K562 (cell line): ENCODE data around the gene PMPCA. TPM values are rescaled to one million over a fixed set of nuclear protein-coding genes. Genes with fewer than 3 reads are reported as not detected.

Source experiments
- ATAC-seq: fragments of 200-7000 bp; cut with Tn5 transposase; 3 replicates; pipeline ENCODE4 v1.9.1; 2020; ENCODE audit warnings: moderate library complexity
- BruUV-seq: library from RNA; stranded (reverse); fragments of 400-500 nt; replicated peaks from 2 replicates; lab custom pipeline; 2021; lab: Mats Ljungman, UMichigan
- CTCF ChIA-PET: fragments of 300-600 bp; formaldehyde crosslinking; extraction: SDS; loops from one replicate; lab custom pipeline; 2021; ENCODE audit warnings: low intra/inter-chr PET ratio; lab: Yijun Ruan, JAX
- POLR2A ChIA-PET: fragments of 300-600, 350-650 bp; sonication (Branson Sonifier 250); formaldehyde crosslinking; extraction: SDS; loops from one replicate; lab custom pipeline; 2021; ENCODE audit warnings: antibody characterized with exemption, inconsistent platforms; lab: Yijun Ruan, JAX
- DNase-seq, 4 experiments: peaks; one replicate each; pipeline versions ENCODE4 v3.0.0 to v3.0.0-alpha.2; 2011 to 2018; ENCODE audit warnings: low spot score in 3 of 4, mixed read lengths in 3 of 4; ENCODE audit errors: extremely low read depth in 1 of 4
- FAIRE-seq: peaks from 2 replicates; lab custom pipeline; 2011; peaks lifted over from hg19 to GRCh38; lab: Jason Lieb, UNC
- H2AFZ ChIP-seq: 2 replicates; pipeline ENCODE4 v1.6.0; 2011; ENCODE audit warnings: low read depth, low read length, control low read depth, inconsistent platforms
- H3K27ac ChIP-seq: fragments of 200-600 bp; 3 replicates; pipeline ENCODE4 v1.8.0; 2011; ENCODE audit warnings: low read depth, mild to moderate bottlenecking, control low read depth, inconsistent platforms, low read length, moderate library complexity, mixed read lengths; ENCODE audit errors: extremely low read depth
- H3K27me3 ChIP-seq, 2 experiments: fragments of 300-600 bp in 1 of 2; 2 replicates in 1 of 2; 3 replicates in 1 of 2; pipeline versions ENCODE4 v1.6.0 to v1.8.0; 2011; ENCODE audit warnings: inconsistent platforms in 2 of 2, low read length in 2 of 2, mild to moderate bottlenecking in 1 of 2, mixed read lengths in 1 of 2, moderate library complexity in 1 of 2; ENCODE audit not compliant: control insufficient read depth in 2 of 2, insufficient read depth in 2 of 2
- H3K36me3 ChIP-seq: fragments of 300-600 bp; 3 replicates; pipeline ENCODE4 v1.8.0; 2011; ENCODE audit warnings: mild to moderate bottlenecking, low read length, inconsistent platforms; ENCODE audit not compliant: control insufficient read depth, insufficient read depth
- H3K4me1 ChIP-seq, 2 experiments: fragments of 200-600 bp in 1 of 2; replicated peaks in 1 of 2; 2 replicates in 1 of 2; 3 replicates in 1 of 2; pipeline versions ENCODE4 v1.5.1 to v1.8.0; 2011; ENCODE audit warnings: inconsistent platforms in 2 of 2, low read length in 2 of 2, mild to moderate bottlenecking in 1 of 2, mixed read lengths in 1 of 2, moderate library complexity in 1 of 2; ENCODE audit not compliant: control insufficient read depth in 2 of 2, insufficient read depth in 2 of 2
- H3K4me2 ChIP-seq: 2 replicates; pipeline ENCODE4 v1.6.1; 2011; ENCODE audit warnings: low read length, control low read depth, inconsistent platforms, mixed read lengths; ENCODE audit not compliant: insufficient read depth
- H3K4me3 ChIP-seq: fragments of 200-600 bp; sonication (generic), shearing (Covaris generic); 2 replicates; pipeline ENCODE4 v1.5.1; 2016; ENCODE audit warnings: control low read depth, inconsistent platforms
- H3K79me2 ChIP-seq: fragments of 200-600 bp; 3 replicates; pipeline ENCODE4 v1.8.0; 2011; ENCODE audit warnings: low read length, inconsistent platforms; ENCODE audit not compliant: control insufficient read depth, insufficient read depth
- H3K9ac ChIP-seq, 2 experiments: 2 replicates each; pipeline versions ENCODE4 v1.6.0 to v1.6.1; 2011; ENCODE audit warnings: low read depth in 2 of 2, low read length in 2 of 2, control low read depth in 1 of 2, inconsistent platforms in 1 of 2, mild to moderate bottlenecking in 1 of 2, mixed read lengths in 1 of 2; ENCODE audit not compliant: insufficient read depth in 1 of 2
- H3K9me1 ChIP-seq: one replicate; pipeline ENCODE4 v1.6.0; 2011; ENCODE audit warnings: inconsistent platforms, mild to moderate bottlenecking, low read length, moderate library complexity; ENCODE audit not compliant: control insufficient read depth, insufficient read depth
- H3K9me3 ChIP-seq: replicated peaks from 2 replicates; pipeline ENCODE4 v1.5.1; 2011; ENCODE audit warnings: low read depth, low read length, inconsistent platforms; ENCODE audit not compliant: control insufficient read depth, insufficient read depth
- H4K20me1 ChIP-seq: replicated peaks from 2 replicates; pipeline ENCODE4 v1.6.1; 2011; ENCODE audit warnings: low read length, inconsistent platforms, mixed read lengths; ENCODE audit not compliant: control insufficient read depth, insufficient read depth
- MAFF ChIP-seq: IDR thresholded peaks from 2 replicates; pipeline ENCODE4 v1.6.1; 2012; ENCODE audit warnings: low read length, improper control_type of control experiment
- MYC ChIP-seq, 2 experiments: fragments of 250-450 bp in 1 of 2; sonication (Bioruptor Pico) in 1 of 2; IDR thresholded peaks; 2 replicates each; pipeline versions ENCODE4 v1.5.1 to v1.6.1; 2012 to 2021; ENCODE audit warnings: low read depth in 2 of 2, borderline replicate concordance in 1 of 2, improper control_type of control experiment in 1 of 2, low read length in 1 of 2, mild to moderate bottlenecking in 1 of 2, moderate library complexity in 1 of 2
- POLR2B ChIP-seq: fragments of 450-650 bp; IDR thresholded peaks from 2 replicates; pipeline ENCODE4 v1.6.1; 2018; ENCODE audit warnings: low read depth; ENCODE audit not compliant: partially characterized antibody
- SMAD3 ChIP-seq: fragments of 450-650 bp; formaldehyde crosslinking; conservative IDR thresholded peaks from 2 replicates; pipeline ENCODE4 v1.4.0; 2020; ENCODE audit warnings: mild to moderate bottlenecking
- ZNF165 ChIP-seq: fragments of 250-450 bp; sonication (Bioruptor Pico); IDR thresholded peaks from 2 replicates; pipeline ENCODE4 v1.4.0; 2020; ENCODE audit warnings: borderline replicate concordance
- ZNF586 ChIP-seq: fragments of 450-650 bp; formaldehyde crosslinking; conservative IDR thresholded peaks from 2 replicates; pipeline ENCODE4 v1.4.0; 2020; ENCODE audit warnings: mild to moderate bottlenecking, moderate library complexity
- WGBS: fragments of 100-300 bp; shearing (Covaris generic); methylation state at CpG from one replicate; pipeline ENCODE4 v1.1.6; 2016; ENCODE audit warnings: low coverage, mixed read lengths; ENCODE audit not compliant: insufficient coverage; ENCODE audit errors: missing lambda C conversion rate; 5-methylcytosine and 5-hydroxymethylcytosine counted together
- in situ Hi-C: fragments of 300-500 bp; cut with MboI; formaldehyde crosslinking; loops from 4 replicates; pipeline ENCODE4 v1.15.0; 2018; ENCODE audit warnings: inconsistent platforms, mixed read lengths
- intact Hi-C: fragments of 100-400 bp; cut with micrococcal nuclease; formaldehyde crosslinking; loops from 2 replicates; pipeline ENCODE4 v1.14.2; 2022
- polyA plus RNA-seq, 8 experiments: library from polyadenylated mRNA; depleted of rRNA in 4 of 8; stranded (reverse) in 5 of 8; unstranded in 3 of 8; fragments of >200 nt; fragmentation: Nextera tagmentation in 2 of 8; fragmentation: Illumina TruSeq in 1 of 8; extraction: Ambion mirVana in 2 of 8; extraction: Trizol in 1 of 8; gene quantifications; 2 replicates each; pipeline versions ENCODE4 v1.2.1 to v1.2.3, GENCODE V29; 2011 to 2014; ENCODE audit warnings: inconsistent platforms in 1 of 8, missing spikeins in 1 of 8
- total RNA-seq, 7 experiments: library from RNA; depleted of rRNA in 6 of 7; stranded (reverse); fragments of >200 nt in 6 of 7; fragmentation: Illumina TruSeq in 2 of 7; extraction: Trizol in 2 of 7; gene quantifications; 2 replicates each; pipeline versions ENCODE4 v1.2.1 to v1.2.3, GENCODE V29; 2011 to 2021; ENCODE audit warnings: low replicate concordance in 1 of 7
- TF ChIP-seq, protein P1 (sequence below), 2 experiments: fragments of 450-650 bp; IDR thresholded peaks; 2 replicates each; pipeline ENCODE4 v1.6.1; 2016

Gene PMPCA
- total and polyA plus RNA-seq, 9 of the 15 experiments (the other 6 are each of a cell fraction or from before 2014, with no cell fraction given) = 23.9 to 143 (median 86.6) TPM

DNA sequence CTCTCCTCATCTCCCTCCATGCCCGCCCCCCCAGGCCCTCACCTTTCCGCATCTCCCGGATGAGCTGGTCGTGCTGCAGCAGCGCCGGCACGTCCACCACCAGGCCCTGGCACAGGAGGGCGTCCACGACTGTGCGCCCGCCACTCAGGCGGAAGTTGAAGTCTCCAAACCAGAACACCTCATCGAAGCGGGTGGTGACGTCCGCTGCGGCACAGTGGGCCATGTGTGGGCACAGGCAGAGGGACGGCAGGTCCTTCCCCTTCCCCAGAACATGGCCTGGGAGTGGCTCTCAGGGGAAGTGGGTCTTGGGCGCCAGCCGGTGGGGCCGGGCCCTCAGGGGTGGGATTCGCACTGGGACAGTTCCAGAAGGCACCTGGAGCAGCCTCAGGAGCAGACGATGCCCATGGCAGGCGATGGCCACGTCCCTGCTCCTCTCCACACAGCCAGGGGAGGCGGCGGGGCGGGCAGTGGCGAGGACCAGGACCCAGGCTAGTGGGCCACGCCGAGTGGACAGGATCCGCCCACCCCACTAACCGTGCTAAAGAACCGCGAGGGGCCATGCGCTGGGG is 21.4 kb downstream of the PMPCA start:
- no peak overlapping the region for H2AFZ ChIP-seq
- TF ChIP-seq ZNF586 = no peak
- no peak for TF ChIP-seq SMAD3 (CRISPR knock-in tag)
- no peak for TF ChIP-seq MYC (IDR thresholded peaks at IDR 0.05; ENCODE audit: low read depth, low read length)
- no peak for TF ChIP-seq MYC (CRISPR knock-in tag; IDR thresholded peaks at IDR 0.05; ENCODE audit: borderline replicate concordance, low read depth)
- no peak for TF ChIP-seq ZNF165 (CRISPR knock-in tag)
- TF ChIP-seq, protein P1, sequence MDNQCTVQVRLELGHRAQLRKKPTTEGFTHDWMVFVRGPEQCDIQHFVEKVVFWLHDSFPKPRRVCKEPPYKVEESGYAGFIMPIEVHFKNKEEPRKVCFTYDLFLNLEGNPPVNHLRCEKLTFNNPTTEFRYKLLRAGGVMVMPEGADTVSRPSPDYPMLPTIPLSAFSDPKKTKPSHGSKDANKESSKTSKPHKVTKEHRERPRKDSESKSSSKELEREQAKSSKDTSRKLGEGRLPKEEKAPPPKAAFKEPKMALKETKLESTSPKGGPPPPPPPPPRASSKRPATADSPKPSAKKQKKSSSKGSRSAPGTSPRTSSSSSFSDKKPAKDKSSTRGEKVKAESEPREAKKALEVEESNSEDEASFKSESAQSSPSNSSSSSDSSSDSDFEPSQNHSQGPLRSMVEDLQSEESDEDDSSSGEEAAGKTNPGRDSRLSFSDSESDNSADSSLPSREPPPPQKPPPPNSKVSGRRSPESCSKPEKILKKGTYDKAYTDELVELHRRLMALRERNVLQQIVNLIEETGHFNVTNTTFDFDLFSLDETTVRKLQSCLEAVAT (IDR thresholded peaks at IDR 0.05) = no peak
- no peak for TF ChIP-seq POLR2B
- TF ChIP-seq MAFF = no peak
- TF ChIP-seq, all 486 proteins: peak for 0
- WGBS = 93% methylated on average over 24 of the region's 36 CpGs
- Histone ChIP-seq H3K4me2 (no peak overlapping the region), H3K4me1 (peaks cover 2 to 40% of the 10 kb centered on the region in 2 experiments; a peak in 3 of 5 replicates), H3K9me3 (no peaks in the 10 kb centered on the region), H3K79me2 (peaks cover 21% of the 10 kb centered on the region), H3K4me3 (no peak overlapping the region), H3K36me3 (peaks cover 56% of the 10 kb centered on the region; the same call in 2 of the 3 replicates), H3K27ac (no peak overlapping the region), H3K9ac (no peak overlapping the region), H3K27me3 (no peaks in the 10 kb centered on the region), H4K20me1 (peaks cover 3% of the 10 kb centered on the region; the same call in 1 of the 2 replicates), H3K9me1 (peaks cover 9% of the 10 kb centered on the region)
- ATAC-seq (no peak), FAIRE-seq (no peak), DNase-seq (no peak)
- POLR2A ChIA-PET = no interaction called here
- no TSS peak for BruUV-seq
- intact Hi-C loops (no loop called here), in situ Hi-C loops (no loop called here)
- CTCF ChIA-PET = no interaction called here
